8988T (cell line): ENCODE data around the gene WDFY3.

Source experiments
- DNase-seq: peaks from one replicate; pipeline ENCODE4 v3.0.0; 2011

Gene WDFY3

GRCh38 chr4:84782517-84782916 is 184.0 kb downstream of the WDFY3 start:
- DNase-seq: no peak

DNA sequence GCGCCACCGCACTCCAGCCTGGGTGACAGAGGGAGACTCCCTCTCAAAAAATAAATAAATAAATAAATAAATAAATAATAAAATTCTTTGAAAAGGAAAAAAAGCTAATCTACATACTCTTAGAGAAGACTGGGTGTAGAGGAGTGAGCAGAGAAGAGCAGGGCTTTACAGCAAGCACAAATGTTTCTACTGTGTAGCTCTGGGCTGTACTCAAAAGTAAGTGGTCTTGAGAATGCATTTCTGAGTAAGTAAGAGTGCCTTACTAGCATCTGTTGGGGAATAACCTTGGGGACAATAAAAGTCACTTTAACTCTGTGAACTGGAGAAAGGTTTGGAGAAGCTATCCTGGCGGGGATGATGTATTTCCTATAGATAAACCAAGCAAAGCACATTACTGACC is 185.8 kb downstream of the WDFY3 start:
- no peak for DNase-seq

DNA sequence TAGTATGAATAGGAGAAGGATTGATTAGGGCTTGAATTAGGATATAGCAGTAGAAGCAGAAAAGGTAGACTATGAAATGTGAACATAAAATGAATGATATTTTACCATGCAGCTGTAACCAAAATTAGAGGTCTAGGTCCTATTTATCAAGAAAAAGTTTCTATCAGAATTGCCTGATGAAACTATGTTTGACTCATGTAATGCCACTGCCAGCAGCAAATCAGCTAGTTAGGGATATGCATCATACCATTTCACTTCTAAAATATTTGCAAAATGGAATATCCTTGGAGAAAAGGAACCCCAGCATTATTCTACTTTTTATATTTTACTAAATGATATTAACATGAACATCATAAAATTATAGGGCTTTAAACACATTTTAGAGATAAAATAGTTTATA is 188.4 kb downstream of the WDFY3 start:
- no peak for DNase-seq

DNA sequence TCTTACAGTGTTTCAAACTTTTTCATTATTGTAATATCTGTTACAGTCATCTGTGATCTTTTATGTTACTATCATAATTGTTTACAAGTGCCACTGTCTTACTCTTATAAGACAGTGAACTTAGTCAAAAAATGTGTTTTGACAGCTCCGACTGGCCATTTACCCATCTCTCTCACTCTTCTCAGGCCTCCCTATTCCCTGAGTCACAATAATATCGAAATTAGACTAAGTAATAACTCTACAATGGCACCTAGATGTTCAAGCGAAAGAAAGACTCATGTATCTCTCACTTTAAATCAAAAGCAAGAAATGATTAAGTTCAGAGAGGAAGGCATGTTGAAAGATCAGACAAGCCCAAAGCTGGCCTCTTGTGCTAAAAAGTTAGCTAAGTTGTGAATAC is 199.3 kb downstream of the WDFY3 start:
- no peak for DNase-seq

GRCh38 chr4:84753321-84753972 is 213.0 kb downstream of the WDFY3 start:
- no peak for DNase-seq

- DNase-seq: no peak
Measured at GRCh38 chr4:84751707-84752106, 214.8 kb downstream of the WDFY3 start.

DNA sequence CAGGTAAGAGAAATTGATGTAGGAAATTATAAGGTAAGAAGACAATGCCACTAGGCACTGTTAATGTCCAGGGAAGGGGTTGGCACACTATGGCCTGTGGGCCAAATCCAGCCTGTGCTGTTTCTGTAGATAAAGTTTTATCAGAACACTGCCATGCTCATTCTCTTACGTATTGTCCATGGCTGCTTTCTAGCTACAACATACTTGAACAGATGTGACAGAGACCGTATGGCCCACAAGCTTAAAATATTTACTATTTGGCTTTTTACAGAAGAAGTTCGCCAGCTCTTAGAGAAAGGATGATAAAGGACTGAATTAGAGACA is 215.6 kb downstream of the WDFY3 start:
- DNase-seq: no peak

GRCh38 chr4:84750260-84750959 is 216.1 kb downstream of the WDFY3 start:
- no peak for DNase-seq

GRCh38 chr4:84740057-84740456 is 226.4 kb downstream of the WDFY3 start:
- no peak for DNase-seq

GRCh38 chr4:84738622-84739021 is 227.9 kb downstream of the WDFY3 start:
- DNase-seq: no peak

DNA sequence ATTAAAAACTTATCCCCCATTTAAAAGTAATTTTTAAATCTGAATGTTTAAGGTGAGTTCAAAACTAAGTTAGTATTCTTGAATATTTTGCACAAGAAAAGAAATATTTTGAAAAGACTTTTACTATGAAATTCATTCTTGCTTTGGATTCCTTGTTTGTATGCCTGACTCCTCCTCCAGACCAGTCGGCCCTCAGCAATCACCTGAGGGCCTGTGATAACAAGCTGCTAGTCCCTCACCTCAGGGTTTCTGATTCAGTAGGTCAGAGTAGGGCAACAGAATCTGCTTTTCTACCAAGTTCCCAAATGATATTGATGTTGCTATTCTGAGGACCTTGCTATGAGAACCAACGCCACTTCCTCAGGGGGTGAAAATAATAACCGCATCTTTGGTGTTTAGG is 228.8 kb downstream of the WDFY3 start:
- no peak for DNase-seq

GRCh38 chr4:84734037-84734436 is 232.5 kb downstream of the WDFY3 start:
- DNase-seq: no peak

DNA sequence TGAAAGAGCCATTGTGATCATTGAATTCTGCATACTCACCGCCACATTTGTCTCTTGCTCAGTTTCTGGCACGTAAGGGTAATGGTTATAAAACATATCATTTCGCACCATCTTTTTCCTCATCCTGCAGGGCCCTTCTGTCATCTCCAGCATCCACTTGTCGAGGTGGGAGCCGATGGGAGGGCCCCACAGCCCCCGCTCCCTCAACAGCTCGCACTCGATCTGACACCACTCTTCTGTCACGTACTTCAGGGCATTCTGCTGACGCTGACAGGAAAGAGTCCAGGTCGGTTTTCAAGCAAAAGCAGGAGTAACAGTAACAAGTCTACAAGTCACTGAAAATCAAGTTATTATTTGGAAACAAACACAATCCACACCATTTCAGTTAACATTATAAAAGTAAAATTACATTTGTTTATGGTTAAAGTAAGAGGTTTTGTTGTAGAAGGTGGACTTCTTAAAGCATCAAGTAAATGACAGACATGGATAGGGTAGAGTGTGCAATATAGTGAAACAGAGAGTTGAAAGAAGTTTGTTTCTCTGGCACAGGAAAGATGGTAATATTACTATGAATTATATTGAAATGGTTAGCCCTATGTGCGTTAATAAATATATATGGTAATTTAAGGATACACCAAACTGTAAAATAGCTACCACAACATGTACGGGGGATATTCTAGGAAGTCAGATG is 233.0 kb downstream of the WDFY3 start:
- DNase-seq: no peak

DNA sequence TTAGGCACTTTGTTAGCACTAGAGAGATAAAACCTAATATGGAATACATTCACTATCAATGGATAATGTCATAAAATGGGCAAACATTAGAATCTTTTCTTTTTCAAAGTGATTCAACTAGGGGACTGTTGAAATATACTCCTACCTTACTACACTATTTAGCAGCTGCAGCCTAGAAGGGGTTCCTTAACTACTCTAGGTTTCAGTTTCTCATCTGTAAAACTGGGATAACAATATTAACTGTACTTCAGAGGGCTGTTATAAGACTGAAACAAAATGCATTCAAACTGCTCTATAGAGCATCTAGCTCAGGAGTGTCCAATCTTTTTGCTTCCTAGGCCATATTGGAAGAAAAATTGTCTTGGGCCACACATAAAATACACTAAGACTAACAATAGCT is 236.1 kb downstream of the WDFY3 start:
- DNase-seq: no peak

DNA sequence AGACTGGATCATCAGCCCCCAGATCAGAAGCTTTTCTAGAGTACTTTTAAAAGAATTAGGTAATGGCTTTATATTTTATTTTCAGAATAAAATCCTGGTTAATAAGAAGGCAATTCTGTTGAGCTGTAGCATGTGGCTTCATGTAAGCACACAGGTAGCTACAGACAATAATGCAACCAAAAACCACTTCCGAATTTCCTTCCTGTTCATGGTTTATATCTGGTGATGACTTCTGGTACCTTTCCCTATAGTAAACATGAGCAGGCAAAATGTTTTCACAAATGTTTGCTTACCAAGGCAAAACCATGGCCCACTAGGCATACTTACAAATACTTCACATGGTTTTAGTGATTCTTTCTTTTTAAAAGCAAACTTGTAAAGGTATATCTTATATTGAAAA is 239.0 kb downstream of the WDFY3 start:
- no peak for DNase-seq

GRCh38 chr4:84726356-84726755 is 240.1 kb downstream of the WDFY3 start:
- DNase-seq: no peak

- DNase-seq: no peak
Measured at GRCh38 chr4:84722720-84723119, 243.8 kb downstream of the WDFY3 start.

- DNase-seq: no peak
Measured at GRCh38 chr4:84719115-84719514, 247.4 kb downstream of the WDFY3 start.

DNA sequence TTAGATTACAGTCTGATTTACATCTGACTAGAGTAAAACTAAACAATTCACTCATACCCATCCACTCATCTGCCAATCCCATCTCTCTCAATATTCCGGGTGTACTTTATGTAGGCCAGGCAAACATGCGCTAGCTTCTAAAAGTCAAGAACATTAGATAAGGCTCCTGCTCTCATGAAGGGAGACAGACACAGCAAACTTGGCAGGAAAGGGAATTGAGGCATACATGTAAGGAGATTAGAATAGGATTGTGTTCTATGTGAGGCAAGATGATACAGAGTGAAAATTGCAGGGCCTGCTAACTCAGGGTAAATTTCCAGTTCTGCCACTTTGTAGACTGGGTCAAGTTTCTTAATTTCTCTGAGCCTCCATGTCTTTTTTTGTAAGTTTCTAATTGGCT is 247.8 kb downstream of the WDFY3 start:
- DNase-seq: no peak

DNA sequence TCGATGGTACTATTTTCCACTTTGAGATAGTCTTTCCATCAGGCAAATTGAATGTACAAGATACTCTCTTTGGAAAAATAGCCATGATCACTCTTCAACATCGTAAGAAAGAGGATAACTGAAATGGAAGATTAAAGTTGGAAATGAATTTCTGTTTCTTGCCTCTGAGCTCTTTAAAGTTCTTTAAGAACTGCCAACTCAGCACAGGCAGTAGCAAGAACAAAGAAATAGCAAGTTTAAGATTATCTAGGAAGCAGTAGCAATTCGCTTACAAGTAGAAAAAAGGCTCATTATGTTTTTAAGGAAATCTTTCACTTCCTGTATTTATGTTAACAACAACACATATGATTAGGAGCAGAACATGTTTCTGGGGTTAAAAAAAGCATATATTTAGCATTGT is 255.9 kb downstream of the WDFY3 start:
- DNase-seq: no peak

GRCh38 chr4:84708406-84709135 is 257.9 kb downstream of the WDFY3 start:
- DNase-seq: no peak

- DNase-seq: no peak
Measured at GRCh38 chr4:84706286-84706685, 260.2 kb downstream of the WDFY3 start.

GRCh38 chr4:84699001-84699671 is 267.4 kb downstream of the WDFY3 start:
- DNase-seq: no peak
